Endothelial cell of umbilical vein (primary cell): Measurements from ENCODE around the gene FANCC. TPM values are rescaled to one million over a fixed set of nuclear protein-coding genes. Genes with fewer than 3 reads are reported as not detected.

Experiments
- BruUV-seq: library from RNA; stranded (reverse); fragments of 400-500 nt; replicated peaks from 2 replicates; lab custom pipeline; 2021; lab: Mats Ljungman, UMichigan
- CTCF ChIA-PET: fragments of 300-600, 350-600 bp; sonication (Branson Sonifier 250); formaldehyde crosslinking; loops from one replicate; lab custom pipeline; 2021; ENCODE audit warnings: antibody characterized with exemption, inconsistent platforms; lab: Charles Lee
- POLR2A ChIA-PET: fragments of 300-600, 350-600 bp; sonication (Branson Sonifier 250); formaldehyde crosslinking; loops from one replicate; lab custom pipeline; 2021; ENCODE audit warnings: antibody characterized with exemption, inconsistent platforms; lab: Charles Lee
- DNase-seq: peaks from one replicate; pipeline ENCODE4 v3.0.0-alpha.2; 2011; ENCODE audit warnings: low read depth, low spot score
- FAIRE-seq: peaks from 2 replicates; lab custom pipeline; 2011; peaks lifted over from hg19 to GRCh38; lab: Jason Lieb, UNC
- H2AFZ ChIP-seq: 2 replicates; pipeline ENCODE4 v1.6.0; 2012; ENCODE audit warnings: low read depth, low read length, control low read depth, inconsistent platforms
- H3K27ac ChIP-seq: 2 replicates; pipeline ENCODE4 v1.5.1; 2011; ENCODE audit warnings: low read depth, mild to moderate bottlenecking, control low read depth, low read length, moderate library complexity; ENCODE audit not compliant: insufficient read depth
- H3K27me3 ChIP-seq, 2 experiments: 2 replicates each; pipeline versions ENCODE4 v1.6.0 to v1.6.1; 2011; ENCODE audit warnings: low read length in 2 of 2, mixed read lengths in 1 of 2; ENCODE audit not compliant: control insufficient read depth in 2 of 2, insufficient read depth in 2 of 2
- H3K36me3 ChIP-seq, 2 experiments: 2 replicates in 1 of 2; 3 replicates in 1 of 2; pipeline ENCODE4 v1.5.1; 2011; ENCODE audit warnings: low read length in 2 of 2, mild to moderate bottlenecking in 1 of 2, moderate library complexity in 1 of 2; ENCODE audit not compliant: control insufficient read depth in 2 of 2, insufficient read depth in 2 of 2; ENCODE audit errors: extremely low read depth in 1 of 2
- H3K4me1 ChIP-seq: 3 replicates; pipeline ENCODE4 v1.5.1; 2011; ENCODE audit warnings: mild to moderate bottlenecking, low read length; ENCODE audit not compliant: control insufficient read depth, insufficient read depth; ENCODE audit errors: extremely low read depth
- H3K4me2 ChIP-seq: 2 replicates; pipeline ENCODE4 v1.6.1; 2011; ENCODE audit warnings: low read length, control low read depth, mixed read lengths; ENCODE audit not compliant: insufficient read depth
- H3K4me3 ChIP-seq, 3 experiments: fragments of 200-600 bp in 1 of 3; sonication (generic), shearing (Covaris generic) in 1 of 3; replicated peaks in 1 of 3; 2 replicates each; pipeline ENCODE4 v1.5.1; 2011 to 2016; ENCODE audit warnings: control low read depth in 3 of 3, low read length in 3 of 3, mild to moderate bottlenecking in 2 of 3, inconsistent platforms in 1 of 3, low read depth in 1 of 3, moderate library complexity in 1 of 3; ENCODE audit not compliant: insufficient read depth in 1 of 3
- H3K79me2 ChIP-seq: 2 replicates; pipeline ENCODE4 v1.6.0; 2012; ENCODE audit warnings: low read length, inconsistent platforms; ENCODE audit not compliant: control insufficient read depth, insufficient read depth
- H3K9ac ChIP-seq: replicated peaks from 2 replicates; pipeline ENCODE3; 2011; ENCODE audit warnings: low read length, control low read depth; ENCODE audit not compliant: insufficient read depth; ENCODE audit errors: extremely low read depth
- H3K9me1 ChIP-seq: replicated peaks from 3 replicates; pipeline ENCODE4 v1.6.0; 2011; ENCODE audit warnings: mild to moderate bottlenecking, low read length; ENCODE audit not compliant: control insufficient read depth, insufficient read depth; ENCODE audit errors: extremely low read depth
- H3K9me3 ChIP-seq: replicated peaks from 2 replicates; pipeline ENCODE4 v1.5.1; 2012; ENCODE audit warnings: low read length, inconsistent platforms; ENCODE audit not compliant: control insufficient read depth, insufficient read depth
- H4K20me1 ChIP-seq: replicated peaks from 2 replicates; pipeline ENCODE3; 2011; ENCODE audit warnings: mild to moderate bottlenecking, low read length; ENCODE audit not compliant: control insufficient read depth, insufficient read depth; ENCODE audit errors: extremely low read depth
- CTCF ChIP-seq, 2 donors: IDR thresholded peaks; 1 replicate in 1 of 2; 2 replicates in 1 of 2; pipeline ENCODE4 v1.5.1; 2011; ENCODE audit warnings: low read length in 2 of 2, mild to moderate bottlenecking in 2 of 2, moderate library complexity in 2 of 2, control low read depth in 1 of 2, inconsistent platforms in 1 of 2, low read depth in 1 of 2; ENCODE audit not compliant: insufficient read depth in 1 of 2; ENCODE audit errors: extremely low read depth in 1 of 2
- EZH2 ChIP-seq: IDR thresholded peaks from 2 replicates; pipeline ENCODE4 v1.6.1; 2012; ENCODE audit warnings: borderline replicate concordance, low read depth, mild to moderate bottlenecking, moderate library complexity, low read length, inconsistent platforms; ENCODE audit not compliant: severe bottlenecking
- FOS ChIP-seq: IDR thresholded peaks from 2 replicates; pipeline ENCODE4 v1.6.1; 2011; ENCODE audit warnings: mild to moderate bottlenecking, low read length, moderate library complexity, borderline replicate concordance; ENCODE audit not compliant: insufficient read depth
- GATA2 ChIP-seq: IDR thresholded peaks from 2 replicates; pipeline ENCODE4 v1.7.0; 2011; ENCODE audit warnings: low read depth, mild to moderate bottlenecking, moderate library complexity, mixed read lengths, low read length; ENCODE audit not compliant: insufficient read length, insufficient read depth
- JUN ChIP-seq: IDR thresholded peaks from 2 replicates; pipeline ENCODE4 v1.6.1; 2011; ENCODE audit warnings: borderline replicate concordance, low read depth; ENCODE audit not compliant: insufficient read length, insufficient read depth
- MAX ChIP-seq: IDR thresholded peaks from 2 replicates; pipeline ENCODE4 v1.6.1; 2011; ENCODE audit not compliant: insufficient read depth, insufficient read length
- MYC ChIP-seq: IDR thresholded peaks from one replicate; pipeline ENCODE4 v1.6.1; 2011; ENCODE audit warnings: mild to moderate bottlenecking, low read depth, low read length
- POLR2A ChIP-seq: IDR thresholded peaks from 2 replicates; pipeline ENCODE4 v1.6.1; 2012; ENCODE audit warnings: low read depth, mild to moderate bottlenecking, control low read depth, low read length
- POLR2AphosphoS5 ChIP-seq: IDR thresholded peaks from 2 replicates; pipeline ENCODE4 v1.6.1; 2012; ENCODE audit warnings: low read depth, mild to moderate bottlenecking, control low read depth, low read length, moderate library complexity; ENCODE audit not compliant: insufficient read depth
- dilution Hi-C: fragments of 300-500 bp; cut with MboI; formaldehyde crosslinking; loops from one replicate; pipeline ENCODE4 v1.15.0; 2019; ENCODE audit warnings: low sequenced_read_pairs; ENCODE audit not compliant: extremely low pct_ligation_motif_present
- intact Hi-C: fragments of 100-400 bp; cut with micrococcal nuclease; formaldehyde crosslinking; loops from one replicate; pipeline ENCODE4 v1.10.0; 2022
- polyA plus RNA-seq, 4 experiments: library from polyadenylated mRNA; depleted of rRNA in 3 of 4; stranded (reverse) in 3 of 4; unstranded in 1 of 4; fragments of >200 nt; gene quantifications; 2 replicates each; pipeline versions ENCODE4 v1.2.1 to v1.2.3, GENCODE V29; 2011 to 2012; ENCODE audit warnings: missing spikeins in 1 of 4
- total RNA-seq: library from RNA; stranded (reverse); gene quantifications from 2 replicates; pipeline ENCODE4 v1.2.3, GENCODE V29; 2021

The FANCC gene
- total and polyA plus RNA-seq, 2 donors (not counting 3 experiments of a cell fraction or from before 2014, with no cell fraction given) = 5.7 to 13.1 TPM

GRCh38 chr9:95225726-95226106 lies 91.8 kb downstream of the FANCC start:
- DNase-seq (no peak), FAIRE-seq (no peak)
- no peaks in the 10 kb centered on the region for H3K36me3 ChIP-seq
- no TSS peak for BruUV-seq
- H3K27ac ChIP-seq = no peak overlapping the region
- no peaks in the 10 kb centered on the region for H3K9me3 ChIP-seq
- TF ChIP-seq POLR2A = no peak
- TF ChIP-seq MYC = no peak
- no peak for TF ChIP-seq POLR2AphosphoS5
- no peak for TF ChIP-seq CTCF (IDR thresholded peaks at IDR 0.05; ENCODE audit: extremely low read depth in 1 of 2, insufficient read depth in 1 of 2, low read depth in 1 of 2, low read length in 2 of 2)
- TF ChIP-seq JUN = no peak
- no peak for TF ChIP-seq FOS
- no peak for TF ChIP-seq MAX
- TF ChIP-seq GATA2 = no peak
- no peak for TF ChIP-seq EZH2
- H3K79me2 ChIP-seq = no peaks in the 10 kb centered on the region
- H3K4me3 ChIP-seq = no peak overlapping the region
- intact Hi-C loops (no loop called here), dilution Hi-C loops (no loop called here)
- H4K20me1 ChIP-seq = no peaks in the 10 kb centered on the region
- no peak overlapping the region for H2AFZ ChIP-seq
- POLR2A ChIA-PET = no interaction called here
- H3K27me3 ChIP-seq = no peaks in the 10 kb centered on the region
- no peaks in the 10 kb centered on the region for H3K4me1 ChIP-seq
- CTCF ChIA-PET = no interaction called here
- H3K9me1 ChIP-seq = no peaks in the 10 kb centered on the region
- no peak overlapping the region for H3K4me2 ChIP-seq
- H3K9ac ChIP-seq = no peak overlapping the region
